Caco-2 (cell line): ENCODE measurements around the gene FRMPD1. TPM values are rescaled to one million over a fixed set of nuclear protein-coding genes. Genes with fewer than 3 reads are reported as not detected.
"Not testable (repeated sequence)": the region's sequence is repeated elsewhere in the genome, so short reads cannot be mapped to it uniquely, and the experiment has no call there.

Source experiments
- BruUV-seq: library from RNA; stranded (reverse); fragments of 400-500 nt; replicated peaks from 2 replicates; lab custom pipeline; 2021; lab: Mats Ljungman, UMichigan
- CTCF ChIA-PET: fragments of 300-600 bp; sonication (Branson Sonifier 250); formaldehyde crosslinking; loops from one replicate; lab custom pipeline; 2022; ENCODE audit warnings: antibody characterized with exemption; lab: Charles Lee
- POLR2A ChIA-PET: fragments of 300-600 bp; sonication (Branson Sonifier 250); formaldehyde crosslinking; loops from one replicate; lab custom pipeline; 2022; ENCODE audit warnings: antibody characterized with exemption; lab: Charles Lee
- DNase-seq, 2 experiments: peaks; one replicate each; pipeline versions ENCODE4 v3.0.0 to v3.0.0-alpha.2; 2020 to 2022
- H3K27me3 ChIP-seq: replicated peaks from 2 replicates; pipeline ENCODE4 v1.6.0; 2011; ENCODE audit warnings: low read length; ENCODE audit not compliant: control insufficient read depth, insufficient read depth
- H3K36me3 ChIP-seq: 2 replicates; pipeline ENCODE4 v1.5.1; 2011; ENCODE audit warnings: low read length; ENCODE audit not compliant: control insufficient read depth, insufficient read depth
- H3K4me1 ChIP-seq: fragments of 250-450 bp; sonication (Bioruptor Pico); 2 replicates; pipeline ENCODE4 v1.5.1; 2020; ENCODE audit warnings: mild to moderate bottlenecking
- H3K4me3 ChIP-seq: 2 replicates; pipeline ENCODE4 v1.5.1; 2011; ENCODE audit warnings: low read depth, mild to moderate bottlenecking, control low read depth, low read length
- H3K9me3 ChIP-seq: fragments of 250-450 bp; sonication (Bioruptor Pico); 2 replicates; pipeline ENCODE4 v1.5.1; 2020; ENCODE audit warnings: mild to moderate bottlenecking, moderate library complexity
- H3K27ac Mint-ChIP-seq: one replicate; pipeline ENCODE4 v1.8.0; 2022; ENCODE audit warnings: mixed read lengths; ENCODE audit not compliant: unreplicated experiment
- H3K27me3 Mint-ChIP-seq: one replicate; pipeline ENCODE4 v1.8.0; 2022; ENCODE audit warnings: mixed read lengths; ENCODE audit not compliant: insufficient read depth, unreplicated experiment
- H3K36me3 Mint-ChIP-seq: one replicate; pipeline ENCODE4 v1.8.0; 2022; ENCODE audit warnings: mild to moderate bottlenecking, mixed read lengths; ENCODE audit not compliant: insufficient read depth, unreplicated experiment
- H3K4me1 Mint-ChIP-seq: one replicate; pipeline ENCODE4 v1.8.0; 2022; ENCODE audit warnings: low read depth, mixed read lengths; ENCODE audit not compliant: unreplicated experiment
- H3K4me3 Mint-ChIP-seq: one replicate; pipeline ENCODE4 v1.8.0; 2022; ENCODE audit warnings: mild to moderate bottlenecking, moderate library complexity, mixed read lengths; ENCODE audit not compliant: unreplicated experiment
- H3K9me3 Mint-ChIP-seq: one replicate; pipeline ENCODE4 v1.8.0; 2022; ENCODE audit warnings: mixed read lengths; ENCODE audit not compliant: unreplicated experiment
- intact Hi-C: fragments of 100-400 bp; cut with micrococcal nuclease; formaldehyde crosslinking; loops from one replicate; pipeline ENCODE4 v1.10.0; 2022; ENCODE audit not compliant: unreplicated experiment
- total RNA-seq: library from RNA; stranded (reverse); gene quantifications from 2 replicates; pipeline ENCODE4 v1.2.3, GENCODE V29; 2022
- TF ChIP-seq, protein P1 (sequence below), 2 experiments: fragments of 200-600 bp in 1 of 2; IDR thresholded peaks; 1 replicate in 1 of 2; 2 replicates in 1 of 2; pipeline versions ENCODE4 v1.5.1 to v1.8.0; 2011 to 2022; ENCODE audit warnings: antibody characterized with exemption in 1 of 2, control low read depth in 1 of 2, inconsistent platforms in 1 of 2, low read depth in 1 of 2, low read length in 1 of 2, mild to moderate bottlenecking in 1 of 2, moderate library complexity in 1 of 2; ENCODE audit not compliant: insufficient read depth in 1 of 2, severe bottlenecking in 1 of 2, unreplicated experiment in 1 of 2

FRMPD1 gene
- total RNA-seq, 1 experiment from 2014 or later: not detected

DNA sequence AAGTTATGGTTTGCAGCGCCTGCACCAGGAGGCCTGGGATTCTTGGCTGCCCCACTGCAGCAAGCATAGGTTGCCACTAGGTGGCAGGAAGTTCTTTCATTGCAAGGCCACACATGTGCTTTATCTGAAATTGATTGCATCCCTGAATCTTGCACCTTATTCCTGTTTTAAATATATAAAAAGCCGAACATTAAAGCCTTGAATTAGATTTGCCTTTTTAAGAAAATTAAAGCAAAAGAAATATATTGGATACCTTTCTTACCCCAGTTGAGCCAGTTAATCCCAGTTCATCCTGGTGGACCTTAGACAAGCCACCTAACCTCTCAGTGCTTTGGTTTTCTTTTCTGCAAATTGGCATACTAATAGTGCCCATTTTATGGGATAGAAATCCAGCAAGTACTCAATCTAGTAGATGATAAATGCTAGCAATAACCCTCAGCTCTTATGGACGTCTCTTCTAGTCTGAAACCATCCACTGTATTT lies 96.6 kb downstream of the FRMPD1 start:
- no peaks in the 10 kb centered on the region for H3K4me1 ChIP-seq
- Mint-ChIP-seq H3K4me1 (no peaks in the 10 kb centered on the region), H3K4me3 (no peak overlapping the region), H3K9me3 (no peaks in the 10 kb centered on the region), H3K36me3 (peaks cover 10% of the 10 kb centered on the region), H3K27ac (no peak overlapping the region), H3K27me3 (no peaks in the 10 kb centered on the region)
- H3K36me3 ChIP-seq: no peaks in the 10 kb centered on the region
- no peaks in the 10 kb centered on the region for H3K27me3 ChIP-seq
- intact Hi-C loops: loop anchor here (1.0 to 10.0 kb wide), 5 partner anchors 157 to 610 kb away; partner anchors contain the start of genes POLR1E and SLC25A51
- ChIA-PET POLR2A (no interaction called here), CTCF (no interaction called here)
- TF ChIP-seq, protein P1, sequence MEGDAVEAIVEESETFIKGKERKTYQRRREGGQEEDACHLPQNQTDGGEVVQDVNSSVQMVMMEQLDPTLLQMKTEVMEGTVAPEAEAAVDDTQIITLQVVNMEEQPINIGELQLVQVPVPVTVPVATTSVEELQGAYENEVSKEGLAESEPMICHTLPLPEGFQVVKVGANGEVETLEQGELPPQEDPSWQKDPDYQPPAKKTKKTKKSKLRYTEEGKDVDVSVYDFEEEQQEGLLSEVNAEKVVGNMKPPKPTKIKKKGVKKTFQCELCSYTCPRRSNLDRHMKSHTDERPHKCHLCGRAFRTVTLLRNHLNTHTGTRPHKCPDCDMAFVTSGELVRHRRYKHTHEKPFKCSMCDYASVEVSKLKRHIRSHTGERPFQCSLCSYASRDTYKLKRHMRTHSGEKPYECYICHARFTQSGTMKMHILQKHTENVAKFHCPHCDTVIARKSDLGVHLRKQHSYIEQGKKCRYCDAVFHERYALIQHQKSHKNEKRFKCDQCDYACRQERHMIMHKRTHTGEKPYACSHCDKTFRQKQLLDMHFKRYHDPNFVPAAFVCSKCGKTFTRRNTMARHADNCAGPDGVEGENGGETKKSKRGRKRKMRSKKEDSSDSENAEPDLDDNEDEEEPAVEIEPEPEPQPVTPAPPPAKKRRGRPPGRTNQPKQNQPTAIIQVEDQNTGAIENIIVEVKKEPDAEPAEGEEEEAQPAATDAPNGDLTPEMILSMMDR (IDR thresholded peaks at IDR 0.05; ENCODE audit: insufficient read depth in 1 of 2, low read depth in 1 of 2, low read length in 1 of 2, severe bottlenecking in 1 of 2, unreplicated experiment in 1 of 2): peak; percentile 85 to 90
- H3K4me3 ChIP-seq: no peak overlapping the region
- BruUV-seq: no TSS peak
- DNase-seq: peak; percentile 61 to 73
- no peaks in the 10 kb centered on the region for H3K9me3 ChIP-seq

DNA sequence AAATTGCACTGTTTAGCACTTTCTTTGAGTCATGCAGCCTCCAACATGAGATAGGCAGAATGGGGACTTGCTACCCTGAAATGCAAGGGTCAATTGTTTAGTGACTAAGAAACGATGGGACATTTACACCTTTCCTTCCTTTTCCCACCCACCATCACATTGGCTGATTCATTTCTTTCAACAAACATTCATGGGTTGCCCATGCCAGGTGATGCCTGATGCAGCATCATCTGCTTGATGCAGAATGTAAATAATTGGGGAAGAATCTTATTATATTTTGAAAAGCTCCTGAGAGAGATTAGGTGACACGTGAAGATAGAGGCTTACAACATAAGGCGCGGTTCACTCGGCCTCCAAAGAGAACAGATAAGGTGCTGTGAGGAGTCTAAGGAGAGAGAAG lies 98.4 kb downstream of the FRMPD1 start:
- no peaks in the 10 kb centered on the region for H3K9me3 ChIP-seq
- TF ChIP-seq, protein P1 (IDR thresholded peaks at IDR 0.05; ENCODE audit: insufficient read depth in 1 of 2, low read depth in 1 of 2, low read length in 1 of 2, severe bottlenecking in 1 of 2, unreplicated experiment in 1 of 2): no peak
- ChIA-PET CTCF (interaction anchor here (1.2 kb wide), 1 partner anchor 515 kb away, joined by 3 read pairs; no protein-coding TSS in a partner anchor), POLR2A (no interaction called here)
- Mint-ChIP-seq H3K4me3 (no peak overlapping the region), H3K27me3 (no peaks in the 10 kb centered on the region), H3K4me1 (no peaks in the 10 kb centered on the region), H3K9me3 (no peaks in the 10 kb centered on the region), H3K36me3 (peaks cover 10% of the 10 kb centered on the region), H3K27ac (no peak overlapping the region)
- no peak for DNase-seq
- H3K4me3 ChIP-seq: no peak overlapping the region
- H3K27me3 ChIP-seq: no peaks in the 10 kb centered on the region
- no peaks in the 10 kb centered on the region for H3K36me3 ChIP-seq
- no peaks in the 10 kb centered on the region for H3K4me1 ChIP-seq
- no TSS peak for BruUV-seq
- intact Hi-C loops: loop anchor here (5.0 to 10.0 kb wide), 3 partner anchors 156 to 608 kb away; partner anchors contain the start of gene SLC25A51

DNA sequence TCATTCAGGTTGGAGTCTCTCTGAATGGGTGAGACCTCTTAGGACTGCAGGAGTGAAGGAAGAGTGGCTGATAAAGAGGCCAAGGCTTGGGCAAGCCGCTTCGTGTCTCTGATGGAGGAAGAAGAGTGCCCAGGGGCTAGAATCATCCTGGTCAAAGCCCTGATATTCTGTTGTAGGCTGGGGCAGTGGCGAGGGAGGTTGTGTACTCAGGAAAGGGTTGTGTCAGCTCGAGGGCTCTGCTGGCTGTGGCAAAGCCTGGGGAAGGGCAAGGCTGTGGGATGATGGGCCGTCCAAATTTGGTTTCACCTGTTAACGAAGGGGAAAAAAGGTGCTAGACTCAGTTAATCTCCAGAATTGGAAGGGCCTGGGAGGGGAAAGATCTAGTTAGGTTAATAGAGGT lies 100.4 kb downstream of the FRMPD1 start:
- no peaks in the 10 kb centered on the region for H3K9me3 ChIP-seq
- no peak overlapping the region for H3K4me3 Mint-ChIP-seq
- ChIA-PET POLR2A (no interaction called here), CTCF (interaction anchor here (0.7 kb wide), 1 partner anchor 13 kb away, joined by 5 read pairs; no protein-coding TSS in a partner anchor)
- H3K27me3 Mint-ChIP-seq: no peaks in the 10 kb centered on the region
- H3K36me3 Mint-ChIP-seq: peaks cover 4% of the 10 kb centered on the region
- no TSS peak for BruUV-seq
- intact Hi-C loops: no loop called here
- no peak for DNase-seq
- TF ChIP-seq, protein P1 (IDR thresholded peaks at IDR 0.05; ENCODE audit: insufficient read depth in 1 of 2, low read depth in 1 of 2, low read length in 1 of 2, severe bottlenecking in 1 of 2, unreplicated experiment in 1 of 2): no peak
- no peak overlapping the region for H3K27ac Mint-ChIP-seq
- no peaks in the 10 kb centered on the region for H3K4me1 ChIP-seq
- H3K36me3 ChIP-seq: no peaks in the 10 kb centered on the region
- no peaks in the 10 kb centered on the region for H3K9me3 Mint-ChIP-seq
- H3K4me3 ChIP-seq: no peak overlapping the region
- H3K4me1 Mint-ChIP-seq: peaks cover 5% of the 10 kb centered on the region
- no peaks in the 10 kb centered on the region for H3K27me3 ChIP-seq

DNA sequence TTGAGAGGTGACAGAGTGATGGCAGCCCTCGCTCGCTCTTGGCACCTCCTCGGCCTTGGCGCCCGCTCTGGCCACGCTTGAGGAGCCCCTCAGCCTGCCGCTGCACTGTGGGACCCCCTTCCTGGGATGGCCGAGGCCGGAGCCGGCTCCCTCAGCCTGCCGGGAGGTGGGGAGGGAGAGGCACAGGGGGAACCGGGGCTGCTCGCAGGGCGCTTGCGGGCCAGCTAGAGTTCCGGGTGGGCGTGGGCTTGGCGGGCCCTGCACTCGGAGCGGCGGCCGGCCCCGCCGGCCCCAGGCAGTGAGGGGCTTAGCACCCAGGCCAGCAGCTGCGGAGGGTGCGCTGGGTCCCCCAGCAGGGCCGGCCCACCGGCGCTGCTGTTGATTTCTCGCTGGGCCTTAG lies 101.0 kb downstream of the FRMPD1 start:
- BruUV-seq, H3K9me3 ChIP-seq, H3K4me3 Mint-ChIP-seq, H3K4me1 ChIP-seq, H3K4me1 Mint-ChIP-seq, DNase-seq, H3K27me3 Mint-ChIP-seq, H3K36me3 Mint-ChIP-seq, H3K4me3 ChIP-seq, H3K36me3 ChIP-seq, H3K27me3 ChIP-seq, CTCF ChIA-PET, H3K27ac Mint-ChIP-seq, POLR2A ChIA-PET, H3K9me3 Mint-ChIP-seq: not testable (repeated sequence)
- intact Hi-C loops: loop anchor here (2.0 kb wide), 1 partner anchor 33 kb away; the partner anchor contains the start of gene EXOSC3

DNA sequence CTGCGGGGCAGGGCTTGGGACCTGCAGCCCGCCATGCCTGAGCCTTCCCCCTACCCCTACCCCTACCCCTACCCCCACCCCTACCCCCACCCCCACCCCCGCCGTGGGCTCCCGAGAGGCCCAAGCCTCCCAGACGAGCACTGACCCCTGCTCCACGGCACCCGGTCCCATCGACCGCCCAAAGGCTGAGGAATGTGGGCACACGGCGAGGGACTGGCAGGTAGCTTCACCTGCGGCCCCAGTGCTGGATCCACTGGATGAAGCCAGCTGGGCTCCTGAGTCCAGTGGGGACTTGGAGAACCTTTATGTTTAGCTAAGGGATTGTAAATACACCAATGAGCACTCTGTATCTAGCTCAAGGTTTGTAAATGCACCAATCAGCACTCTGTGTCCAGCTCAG lies 101.4 kb downstream of the FRMPD1 start:
- not testable (repeated sequence) for H3K4me3 ChIP-seq, H3K4me3 Mint-ChIP-seq, H3K27me3 ChIP-seq, H3K9me3 Mint-ChIP-seq, DNase-seq, H3K9me3 ChIP-seq, BruUV-seq, H3K36me3 Mint-ChIP-seq, H3K4me1 Mint-ChIP-seq, H3K36me3 ChIP-seq, H3K4me1 ChIP-seq, H3K27me3 Mint-ChIP-seq, H3K27ac Mint-ChIP-seq
- ChIA-PET CTCF (interaction anchor here (0.7 kb wide), 1 partner anchor 637 kb away, joined by 3 read pairs; no protein-coding TSS in a partner anchor), POLR2A (interaction anchor here (1.2 kb wide), 1 partner anchor 267 kb away, joined by 6 read pairs; the partner anchor contains the start of gene POLR1E)
- intact Hi-C loops: loop anchor here (2.0 kb wide), 1 partner anchor 33 kb away; the partner anchor contains the start of gene EXOSC3
